Measurements from ENCODE around the gene UBE2Q2.

DNA sequence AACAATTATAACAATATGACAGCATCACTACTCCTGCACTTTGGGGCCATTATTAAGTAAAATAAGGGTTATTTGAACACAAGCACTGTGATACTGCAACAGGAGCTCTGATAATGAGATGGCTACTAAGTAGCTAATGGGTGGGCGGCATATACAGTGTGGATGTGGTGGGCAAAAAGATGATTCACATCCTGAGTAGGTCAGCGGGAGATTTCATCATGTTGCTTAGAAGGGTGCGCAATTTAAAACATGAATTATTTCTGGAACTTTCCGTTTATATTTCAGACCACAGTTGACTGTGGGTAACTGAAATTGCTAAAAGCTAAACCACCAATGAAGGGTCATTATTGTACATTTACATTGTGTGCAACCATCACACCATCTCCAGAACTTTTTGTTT lies 102.7 kb downstream of the UBE2Q2 start:
- no peak for TF ChIP-seq ATF1 (CRISPR knock-in tag; IDR thresholded peaks at IDR 0.05)
- no peak for TF ChIP-seq ATF1 (tag; IDR thresholded peaks at IDR 0.05)
- TF ChIP-seq GABPA (tag; conservative IDR thresholded peaks at IDR 0.05; ENCODE audit: low read depth): no peak
- no peak for TF ChIP-seq SAFB2 (IDR thresholded peaks at IDR 0.05; ENCODE audit: borderline replicate concordance, low read depth, low read length, severe bottlenecking)
- TF ChIP-seq, protein P1, sequence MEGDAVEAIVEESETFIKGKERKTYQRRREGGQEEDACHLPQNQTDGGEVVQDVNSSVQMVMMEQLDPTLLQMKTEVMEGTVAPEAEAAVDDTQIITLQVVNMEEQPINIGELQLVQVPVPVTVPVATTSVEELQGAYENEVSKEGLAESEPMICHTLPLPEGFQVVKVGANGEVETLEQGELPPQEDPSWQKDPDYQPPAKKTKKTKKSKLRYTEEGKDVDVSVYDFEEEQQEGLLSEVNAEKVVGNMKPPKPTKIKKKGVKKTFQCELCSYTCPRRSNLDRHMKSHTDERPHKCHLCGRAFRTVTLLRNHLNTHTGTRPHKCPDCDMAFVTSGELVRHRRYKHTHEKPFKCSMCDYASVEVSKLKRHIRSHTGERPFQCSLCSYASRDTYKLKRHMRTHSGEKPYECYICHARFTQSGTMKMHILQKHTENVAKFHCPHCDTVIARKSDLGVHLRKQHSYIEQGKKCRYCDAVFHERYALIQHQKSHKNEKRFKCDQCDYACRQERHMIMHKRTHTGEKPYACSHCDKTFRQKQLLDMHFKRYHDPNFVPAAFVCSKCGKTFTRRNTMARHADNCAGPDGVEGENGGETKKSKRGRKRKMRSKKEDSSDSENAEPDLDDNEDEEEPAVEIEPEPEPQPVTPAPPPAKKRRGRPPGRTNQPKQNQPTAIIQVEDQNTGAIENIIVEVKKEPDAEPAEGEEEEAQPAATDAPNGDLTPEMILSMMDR (IDR thresholded peaks at IDR 0.05 in 2 of 3, conservative IDR thresholded peaks at IDR 0.05 in 1 of 3; ENCODE audit: insufficient read depth in 2 of 3, low read depth in 1 of 3, low read length in 3 of 3): no peak
- TF ChIP-seq POLR2AphosphoS5 (IDR thresholded peaks at IDR 0.05; ENCODE audit: control insufficient read depth, insufficient read depth, low read depth, low read length): no peak
- no peak for TF ChIP-seq ZNF124 (CRISPR knock-in tag; IDR thresholded peaks at IDR 0.05)
- no peak for TF ChIP-seq ZNF175 (CRISPR knock-in tag; IDR thresholded peaks at IDR 0.05; ENCODE audit: low read depth)
- no peak for TF ChIP-seq ZNF347 (CRISPR knock-in tag; IDR thresholded peaks at IDR 0.05; ENCODE audit: low read depth)
- TF ChIP-seq CHD1 (IDR thresholded peaks at IDR 0.05; ENCODE audit: low read length): no peak

Data from K562 (cell line).